A549 (cell line): ENCODE measurements around the gene SPDYE16. TPM values are rescaled to one million over a fixed set of nuclear protein-coding genes. Genes with fewer than 3 reads are reported as not detected.
"Not testable (repeated sequence)": the region's sequence is repeated elsewhere in the genome, so short reads cannot be mapped to it uniquely, and the experiment has no call there.

Experiments used
- ATAC-seq, 2 experiments: fragments of 200-7000 bp in 1 of 2; fragments of >200 bp in 1 of 2; cut with Nextera tagmentation in 1 of 2; cut with Tn5 transposase in 1 of 2; 3 replicates each; pipeline versions ENCODE4 v1.8.0 to v1.9.1; 2018 to 2020; ENCODE audit warnings: mild to moderate bottlenecking in 1 of 2, moderate library complexity in 1 of 2
- CTCF ChIA-PET: fragments of 300-600 bp; sonication (Branson Sonifier 250); formaldehyde crosslinking; extraction: SDS; loops from one replicate; lab custom pipeline; 2021; ENCODE audit warnings: antibody characterized with exemption, inconsistent platforms; lab: Yijun Ruan, JAX
- POLR2A ChIA-PET: fragments of 350-600 bp; formaldehyde crosslinking; extraction: SDS; loops from one replicate; lab custom pipeline; 2021; ENCODE audit warnings: antibody characterized with exemption, inconsistent platforms; lab: Yijun Ruan, JAX
- DNase-seq, 2 experiments: peaks; one replicate each; pipeline versions ENCODE4 v3.0.0 to v3.0.0-alpha.2; 2011 to 2016; ENCODE audit warnings: low read depth in 1 of 2, low spot score in 1 of 2
- FAIRE-seq: peaks from 2 replicates; lab custom pipeline; 2011; peaks lifted over from hg19 to GRCh38; lab: Jason Lieb, UNC
- H3K27ac ChIP-seq, 2 experiments: fragments of >200 bp; sonication (Bioruptor Twin); formaldehyde crosslinking; 3 replicates each; pipeline ENCODE4 v1.5.1; 2016 to 2017
- H3K4me1 ChIP-seq: fragments of >200 bp; sonication (Bioruptor Twin); formaldehyde crosslinking; 3 replicates; pipeline ENCODE4 v1.6.1; 2016
- H3K4me2 ChIP-seq: fragments of >200 bp; sonication (Bioruptor Twin); formaldehyde crosslinking; 3 replicates; pipeline ENCODE4 v1.6.1; 2016
- H3K4me3 ChIP-seq: fragments of >200 bp; sonication (Bioruptor Twin); formaldehyde crosslinking; 3 replicates; pipeline ENCODE4 v1.5.1; 2016
- H3K9me3 ChIP-seq: fragments of >200 bp; sonication (Bioruptor Twin); formaldehyde crosslinking; 3 replicates; pipeline ENCODE4 v1.6.1; 2016
- CHD4 ChIP-seq: fragments of 200-600 bp; sonication (generic); IDR thresholded peaks from 2 replicates; pipeline ENCODE4 v1.6.1; 2016; ENCODE audit warnings: antibody characterized with exemption, mild to moderate bottlenecking, borderline replicate concordance
- E2F6 ChIP-seq: IDR thresholded peaks from 2 replicates; pipeline ENCODE4 v1.6.1; 2012; ENCODE audit warnings: low read depth, borderline replicate concordance
- JUN ChIP-seq, 2 experiments: fragments of >200 bp; sonication (Bioruptor Twin); formaldehyde crosslinking; IDR thresholded peaks; 2 replicates in 1 of 2; 3 replicates in 1 of 2; pipeline ENCODE4 v1.6.1; 2016 to 2017
- KDM5A ChIP-seq: fragments of 200-600 bp; sonication (generic); IDR thresholded peaks from 2 replicates; pipeline ENCODE4 v1.6.1; 2016; ENCODE audit warnings: antibody characterized with exemption, mild to moderate bottlenecking
- MAX ChIP-seq: IDR thresholded peaks from 2 replicates; pipeline ENCODE4 v1.6.1; 2012
- PHF8 ChIP-seq: fragments of 200-600 bp; sonication (generic); IDR thresholded peaks from 2 replicates; pipeline ENCODE4 v1.6.1; 2016; ENCODE audit warnings: low read depth, mild to moderate bottlenecking, antibody characterized with exemption, moderate library complexity, borderline replicate concordance
- POLR2A ChIP-seq: IDR thresholded peaks from 2 replicates; pipeline ENCODE4 v1.6.1; 2012; ENCODE audit warnings: mild to moderate bottlenecking, low read length
- SMC3 ChIP-seq: fragments of >200 bp; sonication (Bioruptor Twin); formaldehyde crosslinking; IDR thresholded peaks from 3 replicates; pipeline ENCODE4 v1.6.1; 2018; ENCODE audit warnings: inconsistent platforms
- WGBS: methylation state at CpG from one replicate; pipeline ENCODE4 v1.1.6; 2017; ENCODE audit errors: missing lambda C conversion rate; 5-methylcytosine and 5-hydroxymethylcytosine counted together
- polyA plus RNA-seq, 4 experiments: library from polyadenylated mRNA; depleted of rRNA in 3 of 4; stranded (reverse); fragments of >200 nt; fragmentation: RNase III in 1 of 4; extraction: RNeasy Plus Mini Kit Qiagen cat#74134 plus additional on column Dnase treatment in 1 of 4; gene quantifications; 2 replicates in 3 of 4; 3 replicates in 1 of 4; pipeline ENCODE4 v1.2.3, GENCODE V29; 2011 to 2017

The SPDYE16 gene
- polyA plus RNA-seq, 2 of the 4 experiments (the other 2 are of a cell fraction) = not detected

GRCh38 chr7:76560157-76560556 is 17.1 kb upstream of the SPDYE16 start:
- POLR2A ChIA-PET, H3K4me3 ChIP-seq, H3K4me2 ChIP-seq, CTCF ChIA-PET, DNase-seq, H3K9me3 ChIP-seq, ATAC-seq, H3K4me1 ChIP-seq, FAIRE-seq, H3K27ac ChIP-seq: not testable (repeated sequence)
- WGBS = 94% methylated on average over 3 of the region's 4 CpGs

GRCh38 chr7:76559685-76560084 is 16.6 kb upstream of the SPDYE16 start:
- H3K4me1 ChIP-seq, H3K4me2 ChIP-seq, DNase-seq, H3K27ac ChIP-seq, POLR2A ChIA-PET, H3K9me3 ChIP-seq, CTCF ChIA-PET, FAIRE-seq, H3K4me3 ChIP-seq, ATAC-seq: not testable (repeated sequence)
- WGBS = 75% methylated on average over 6 of the region's 6 CpGs

- H3K9me3 ChIP-seq, H3K4me3 ChIP-seq, H3K4me1 ChIP-seq, CTCF ChIA-PET, ATAC-seq, H3K27ac ChIP-seq, H3K4me2 ChIP-seq, FAIRE-seq, DNase-seq, POLR2A ChIA-PET: not testable (repeated sequence)
- WGBS = 81% methylated on average over 6 of the region's 6 CpGs
Measured at GRCh38 chr7:76551992-76552391, 8.9 kb upstream of the SPDYE16 start.

- FAIRE-seq, DNase-seq, POLR2A ChIA-PET, H3K9me3 ChIP-seq, ATAC-seq, H3K4me1 ChIP-seq: not testable (repeated sequence)
- Histone ChIP-seq H3K4me3 (peak overlapping the region; percentile 91), H3K27ac (peak overlapping the region; percentile 96 to 99), H3K4me2 (peak overlapping the region; percentile 72)
- CTCF ChIA-PET = interaction anchor here (0.5 kb wide), 1 partner anchor 54 kb away, joined by 3 read pairs; no protein-coding TSS in a partner anchor
- 5% methylated on average over 9 of the region's 19 CpGs for WGBS
Measured at GRCh38 chr7:76549855-76550248, 6.8 kb upstream of the SPDYE16 start.

GRCh38 chr7:76549025-76549854 is 6.1 kb upstream of the SPDYE16 start:
- H3K9me3 ChIP-seq, FAIRE-seq, H3K4me1 ChIP-seq, CTCF ChIA-PET: not testable (repeated sequence)
- peak overlapping the region; percentile 96 to 99 for H3K27ac ChIP-seq
- H3K4me3 ChIP-seq = peak overlapping the region; percentile 91
- POLR2A ChIA-PET = interaction anchor here (0.7 kb wide), 2 partner anchors 50 to 184 kb away, joined by 3 read pairs; no protein-coding TSS in a partner anchor
- ATAC-seq (peak; percentile 99 to 100), DNase-seq (peak; percentile 56 to 92)
- TF ChIP-seq JUN (IDR thresholded peaks at IDR 0.05) (peak; percentile 52 to 59; a peak in 2 of 5 replicates), CHD4 (0 out of 2 replicates have a peak, but pooled peaks have one; percentile 32), PHF8 (peak; percentile 86), MAX (peak; percentile 75), E2F6 (0 out of 2 replicates have a peak, but pooled peaks have one; percentile 43), POLR2A (peak; percentile 79), KDM5A (0 out of 2 replicates have a peak, but pooled peaks have one; percentile 33), SMC3 (peak; percentile 14; the same call in 1 of the 3 replicates)
- WGBS = under 1% methylated on average over 23 of the region's 71 CpGs
- H3K4me2 ChIP-seq = peak overlapping the region; percentile 75

GRCh38 chr7:76531643-76532042 is 11.5 kb downstream of the SPDYE16 start:
- DNase-seq, H3K4me2 ChIP-seq, H3K27ac ChIP-seq, POLR2A ChIA-PET, ATAC-seq, H3K9me3 ChIP-seq, FAIRE-seq, H3K4me3 ChIP-seq, CTCF ChIA-PET, H3K4me1 ChIP-seq: not testable (repeated sequence)
- 85% methylated on average over 2 of the region's 2 CpGs for WGBS

GRCh38 chr7:76526183-76526582 is 16.9 kb downstream of the SPDYE16 start:
- ATAC-seq = not testable (repeated sequence)

GRCh38 chr7:76516932-76517331 is 26.2 kb downstream of the SPDYE16 start:
- peaks cover 19% of the 10 kb centered on the region for H3K4me1 ChIP-seq
- H3K27ac ChIP-seq = peak overlapping the region in 1 of 2 experiments; percentile 64; a peak in 1 of 6 replicates
- FAIRE-seq, DNase-seq, H3K4me2 ChIP-seq, ATAC-seq, CTCF ChIA-PET, POLR2A ChIA-PET, H3K9me3 ChIP-seq, H3K4me3 ChIP-seq: not testable (repeated sequence)
- WGBS = 87% methylated on average over 3 of the region's 6 CpGs

More at GRCh38 chr7:76526183-76526582, 16.9 kb downstream of the SPDYE16 start:
- H3K9me3 ChIP-seq, CTCF ChIA-PET, H3K4me2 ChIP-seq, POLR2A ChIA-PET, DNase-seq, FAIRE-seq, H3K4me1 ChIP-seq, H3K27ac ChIP-seq, H3K4me3 ChIP-seq: not testable (repeated sequence)
- no CpG with 5 or more reads among the region's 4 CpGs for WGBS
